Fibroblast of pulmonary artery (primary cell): ENCODE measurements around the gene POLR2B.

Experiments used
- DNase-seq: peaks from one replicate; pipeline ENCODE4 v3.0.0-alpha.2; 2010; ENCODE audit warnings: low read depth
- H3K4me3 ChIP-seq: replicated peaks from 2 replicates; pipeline ENCODE4 v1.5.1; 2011; ENCODE audit warnings: low read depth, mild to moderate bottlenecking, control low read depth, low read length, moderate library complexity
- CTCF ChIP-seq: IDR thresholded peaks from 2 replicates; pipeline ENCODE4 v1.5.1; 2011; ENCODE audit warnings: mild to moderate bottlenecking, control low read depth, low read length, inconsistent platforms; ENCODE audit errors: missing control alignments

POLR2B gene

GRCh38 chr4:57061395-57061794 is 82.7 kb downstream of the POLR2B start:
- DNase-seq: peak; percentile 70

GRCh38 chr4:57063518-57063917 is 84.8 kb downstream of the POLR2B start:
- H3K4me3 ChIP-seq: no peak overlapping the region
- TF ChIP-seq CTCF: no peak
- DNase-seq: no peak

More at GRCh38 chr4:57061395-57061794, 82.7 kb downstream of the POLR2B start:
- no peak for TF ChIP-seq CTCF
- no peak overlapping the region for H3K4me3 ChIP-seq

- TF ChIP-seq CTCF: no peak
- H3K4me3 ChIP-seq: no peak overlapping the region
- DNase-seq: no peak
These were observed 85.4 kb downstream of the POLR2B start for GRCh38 chr4:57064120-57064519.

GRCh38 chr4:57064811-57065711 is 86.4 kb downstream of the POLR2B start:
- peak overlapping the region; percentile 19 for H3K4me3 ChIP-seq
- TF ChIP-seq CTCF: peak; percentile 19
- DNase-seq: peak; percentile 91

GRCh38 chr4:57065730-57066482 is 87.2 kb downstream of the POLR2B start:
- H3K4me3 ChIP-seq: peak overlapping the region; percentile 19
- no peak for TF ChIP-seq CTCF
- no peak for DNase-seq

GRCh38 chr4:57068237-57068981 is 89.7 kb downstream of the POLR2B start:
- no peak for DNase-seq
- no peak overlapping the region for H3K4me3 ChIP-seq
- no peak for TF ChIP-seq CTCF
